Smooth muscle cell (in vitro differentiated cells): ENCODE results near the gene KCNC3. TPM values are rescaled to one million over a fixed set of nuclear protein-coding genes. Genes with fewer than 3 reads are reported as not detected.

Experiments
- DNase-seq: peaks from one replicate; lab custom pipeline; 2025; ENCODE audit not compliant: unreplicated experiment; lab: John Stamatoyannopoulos, UW
- H2AFZ ChIP-seq: fragments of 200-600 bp; sonication (generic); 2 replicates; pipeline ENCODE4 v1.6.0; 2016; ENCODE audit warnings: antibody characterized with exemption, low read depth, mild to moderate bottlenecking
- H3F3A ChIP-seq: fragments of 200-600 bp; sonication (generic); 2 replicates; pipeline ENCODE4 v1.6.0; 2017; ENCODE audit warnings: antibody characterized with exemption, low read depth
- H3K27ac ChIP-seq: fragments of 200-600 bp; sonication (generic); 2 replicates; pipeline ENCODE4 v1.5.1; 2016; ENCODE audit warnings: low read depth, mild to moderate bottlenecking
- H3K27me3 ChIP-seq: fragments of 200-600 bp; sonication (generic); 2 replicates; pipeline ENCODE4 v1.6.1; 2016; ENCODE audit warnings: low read depth, mild to moderate bottlenecking
- H3K36me3 ChIP-seq: fragments of 200-600 bp; sonication (generic); 2 replicates; pipeline ENCODE4 v1.5.1; 2016; ENCODE audit warnings: low read depth
- H3K4me1 ChIP-seq: fragments of 200-600 bp; sonication (generic); 2 replicates; pipeline ENCODE4 v1.5.1; 2016; ENCODE audit warnings: low read depth
- H3K4me2 ChIP-seq: fragments of 200-600 bp; sonication (generic); 2 replicates; pipeline ENCODE4 v1.6.0; 2016; ENCODE audit warnings: mild to moderate bottlenecking
- H3K4me3 ChIP-seq: fragments of 200-600 bp; sonication (generic); 2 replicates; pipeline ENCODE4 v1.5.1; 2016; ENCODE audit warnings: mild to moderate bottlenecking
- H3K79me2 ChIP-seq: fragments of 200-600 bp; sonication (generic); 2 replicates; pipeline ENCODE4 v1.6.0; 2016; ENCODE audit warnings: low read depth, mild to moderate bottlenecking
- H3K9ac ChIP-seq: fragments of 200-600 bp; sonication (generic); 2 replicates; pipeline ENCODE4 v1.6.0; 2016; ENCODE audit warnings: low read depth
- H3K9me3 ChIP-seq: fragments of 200-600 bp; sonication (generic); replicated peaks from 2 replicates; pipeline ENCODE4 v1.5.1; 2016; ENCODE audit warnings: low read depth
- H4K20me1 ChIP-seq: fragments of 200-600 bp; sonication (generic); 2 replicates; pipeline ENCODE4 v1.6.0; 2016; ENCODE audit warnings: low read depth
- CTCF ChIP-seq: fragments of 200-600 bp; sonication (generic); IDR thresholded peaks from 2 replicates; pipeline ENCODE4 v1.5.1; 2017; ENCODE audit warnings: borderline replicate concordance, mild to moderate bottlenecking, antibody characterized with exemption; ENCODE audit not compliant: insufficient read depth, poor library complexity, severe bottlenecking
- WGBS: methylation state at CpG from one replicate; pipeline ENCODE4 v1.1.7; 2016; ENCODE audit warnings: low lambda C conversion rate; 5-methylcytosine and 5-hydroxymethylcytosine counted together
- polyA plus RNA-seq: library from polyadenylated mRNA; unstranded; fragments of >200 nt; fragmentation: Nextera tagmentation; extraction: Ambion mirVana; gene quantifications from 2 replicates; pipeline ENCODE4 v1.2.1, GENCODE V29; 2016
- total RNA-seq: library from RNA; depleted of rRNA; stranded (reverse); fragments of >200 nt; gene quantifications from 2 replicates; pipeline ENCODE4 v1.2.3, GENCODE V29; 2014

Gene KCNC3
- total and polyA plus RNA-seq, 2 experiments from 2014 or later, result 0.46 to 1.4 TPM

- H3K36me3 ChIP-seq, result no peaks in the 10 kb centered on the region
- no peaks in the 10 kb centered on the region for H3K79me2 ChIP-seq
- H3K4me2 ChIP-seq, result peak overlapping the region; percentile 84
- H3K27ac ChIP-seq, result no peak overlapping the region
- peak overlapping the region; percentile 34 for H3K4me3 ChIP-seq
- no peak overlapping the region for H2AFZ ChIP-seq
- no peaks in the 10 kb centered on the region for H3K4me1 ChIP-seq
- no peak overlapping the region for H3K9ac ChIP-seq
- peaks cover 34% of the 10 kb centered on the region for H3K27me3 ChIP-seq
- 5% methylated on average over 16 of the region's 18 CpGs for WGBS
- no peak for DNase-seq
- no peaks in the 10 kb centered on the region for H3F3A ChIP-seq
- H4K20me1 ChIP-seq, result no peaks in the 10 kb centered on the region
- no peak for TF ChIP-seq CTCF
- no peaks in the 10 kb centered on the region for H3K9me3 ChIP-seq
Observed at GRCh38 chr19:50315773-50316448, 13.3 kb downstream of the KCNC3 start.

- no peak overlapping the region for H3K27ac ChIP-seq
- H2AFZ ChIP-seq, result no peak overlapping the region
- peaks cover 38% of the 10 kb centered on the region for H3K27me3 ChIP-seq
- no peaks in the 10 kb centered on the region for H3F3A ChIP-seq
- no peak overlapping the region for H3K4me3 ChIP-seq
- DNase-seq, result no peak
- H3K4me1 ChIP-seq, result no peaks in the 10 kb centered on the region
- no peak overlapping the region for H3K9ac ChIP-seq
- H3K79me2 ChIP-seq, result no peaks in the 10 kb centered on the region
- H3K4me2 ChIP-seq, result peak overlapping the region; percentile 84
- no peak for TF ChIP-seq CTCF
- 6% methylated on average over 18 of the region's 40 CpGs for WGBS
- no peaks in the 10 kb centered on the region for H4K20me1 ChIP-seq
- H3K9me3 ChIP-seq, result no peaks in the 10 kb centered on the region
- H3K36me3 ChIP-seq, result no peaks in the 10 kb centered on the region
Observed at GRCh38 chr19:50314724-50315708, 14.2 kb downstream of the KCNC3 start.

- H3K27ac ChIP-seq, result no peak overlapping the region
- H3K27me3 ChIP-seq, result peaks cover 38% of the 10 kb centered on the region
- H2AFZ ChIP-seq, result no peak overlapping the region
- no peaks in the 10 kb centered on the region for H3K9me3 ChIP-seq
- no peak for TF ChIP-seq CTCF
- no peak overlapping the region for H3K4me2 ChIP-seq
- H4K20me1 ChIP-seq, result no peaks in the 10 kb centered on the region
- H3K9ac ChIP-seq, result no peak overlapping the region
- H3K79me2 ChIP-seq, result no peaks in the 10 kb centered on the region
- H3K4me1 ChIP-seq, result no peaks in the 10 kb centered on the region
- DNase-seq, result no peak
- 8% methylated on average over 20 of the region's 20 CpGs for WGBS
- H3K36me3 ChIP-seq, result no peaks in the 10 kb centered on the region
- H3F3A ChIP-seq, result no peaks in the 10 kb centered on the region
- no peak overlapping the region for H3K4me3 ChIP-seq
Observed at GRCh38 chr19:50313812-50314536, 15.2 kb downstream of the KCNC3 start.
